ENCODE measurements around the gene TTC7B. TPM values are rescaled to one million over a fixed set of nuclear protein-coding genes. Genes with fewer than 3 reads are reported as not detected.

TTC7B gene
- total RNA-seq, 2 donors from 2014 or later: 25.0 to 40.7 TPM

DNA sequence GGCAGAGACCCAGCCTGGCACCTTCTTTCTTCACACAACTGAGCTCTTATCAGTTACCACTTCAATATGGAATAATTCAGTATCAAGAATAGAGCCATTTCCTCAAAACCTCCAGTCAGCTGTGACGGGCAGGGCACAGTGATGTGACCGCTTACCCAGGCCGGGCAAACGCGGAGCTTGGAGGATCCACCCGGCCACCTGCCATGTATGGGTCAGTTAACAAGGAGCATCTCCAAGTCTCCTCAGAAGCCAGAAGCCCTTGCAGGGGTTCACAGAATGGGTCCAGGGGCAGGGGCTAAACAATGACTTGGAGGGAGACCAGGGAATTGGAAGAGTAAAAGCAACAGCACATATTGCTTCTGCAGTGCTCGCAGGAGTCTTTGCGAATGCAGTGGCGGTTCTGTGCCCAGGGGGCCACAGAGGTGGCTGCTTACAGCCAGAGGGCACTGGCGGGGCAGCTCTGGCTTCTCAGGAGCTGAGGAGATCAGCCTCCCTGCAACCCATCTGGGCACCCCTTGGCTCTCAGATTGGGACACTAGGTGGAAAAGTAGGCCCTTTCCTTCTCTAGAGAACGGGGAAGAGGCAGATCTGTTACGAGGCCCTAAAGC is 257.1 kb downstream of the TTC7B start:
- no peak overlapping the region for H3K27ac ChIP-seq
- no peaks in the 10 kb centered on the region for H3K4me1 ChIP-seq (replicated peaks)
- no peaks in the 10 kb centered on the region for H3K9me3 ChIP-seq
- intact Hi-C loops (cut with DNase I): no loop called here
- DNase-seq (ENCODE audit: low spot score): no peak
- no peak overlapping the region for H3K4me3 ChIP-seq
- H3K27me3 ChIP-seq (replicated peaks; ENCODE audit: insufficient read depth): no peaks in the 10 kb centered on the region
- H3K36me3 ChIP-seq: no peaks in the 10 kb centered on the region
- WGBS: 97% methylated on average over 12 of the region's 12 CpGs
- TF ChIP-seq POLR2AphosphoS5 (IDR thresholded peaks at IDR 0.05): no peak
- no peak for TF ChIP-seq POLR2A (IDR thresholded peaks at IDR 0.05)
- TF ChIP-seq, protein P1, sequence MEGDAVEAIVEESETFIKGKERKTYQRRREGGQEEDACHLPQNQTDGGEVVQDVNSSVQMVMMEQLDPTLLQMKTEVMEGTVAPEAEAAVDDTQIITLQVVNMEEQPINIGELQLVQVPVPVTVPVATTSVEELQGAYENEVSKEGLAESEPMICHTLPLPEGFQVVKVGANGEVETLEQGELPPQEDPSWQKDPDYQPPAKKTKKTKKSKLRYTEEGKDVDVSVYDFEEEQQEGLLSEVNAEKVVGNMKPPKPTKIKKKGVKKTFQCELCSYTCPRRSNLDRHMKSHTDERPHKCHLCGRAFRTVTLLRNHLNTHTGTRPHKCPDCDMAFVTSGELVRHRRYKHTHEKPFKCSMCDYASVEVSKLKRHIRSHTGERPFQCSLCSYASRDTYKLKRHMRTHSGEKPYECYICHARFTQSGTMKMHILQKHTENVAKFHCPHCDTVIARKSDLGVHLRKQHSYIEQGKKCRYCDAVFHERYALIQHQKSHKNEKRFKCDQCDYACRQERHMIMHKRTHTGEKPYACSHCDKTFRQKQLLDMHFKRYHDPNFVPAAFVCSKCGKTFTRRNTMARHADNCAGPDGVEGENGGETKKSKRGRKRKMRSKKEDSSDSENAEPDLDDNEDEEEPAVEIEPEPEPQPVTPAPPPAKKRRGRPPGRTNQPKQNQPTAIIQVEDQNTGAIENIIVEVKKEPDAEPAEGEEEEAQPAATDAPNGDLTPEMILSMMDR (IDR thresholded peaks at IDR 0.05): no peak

DNA sequence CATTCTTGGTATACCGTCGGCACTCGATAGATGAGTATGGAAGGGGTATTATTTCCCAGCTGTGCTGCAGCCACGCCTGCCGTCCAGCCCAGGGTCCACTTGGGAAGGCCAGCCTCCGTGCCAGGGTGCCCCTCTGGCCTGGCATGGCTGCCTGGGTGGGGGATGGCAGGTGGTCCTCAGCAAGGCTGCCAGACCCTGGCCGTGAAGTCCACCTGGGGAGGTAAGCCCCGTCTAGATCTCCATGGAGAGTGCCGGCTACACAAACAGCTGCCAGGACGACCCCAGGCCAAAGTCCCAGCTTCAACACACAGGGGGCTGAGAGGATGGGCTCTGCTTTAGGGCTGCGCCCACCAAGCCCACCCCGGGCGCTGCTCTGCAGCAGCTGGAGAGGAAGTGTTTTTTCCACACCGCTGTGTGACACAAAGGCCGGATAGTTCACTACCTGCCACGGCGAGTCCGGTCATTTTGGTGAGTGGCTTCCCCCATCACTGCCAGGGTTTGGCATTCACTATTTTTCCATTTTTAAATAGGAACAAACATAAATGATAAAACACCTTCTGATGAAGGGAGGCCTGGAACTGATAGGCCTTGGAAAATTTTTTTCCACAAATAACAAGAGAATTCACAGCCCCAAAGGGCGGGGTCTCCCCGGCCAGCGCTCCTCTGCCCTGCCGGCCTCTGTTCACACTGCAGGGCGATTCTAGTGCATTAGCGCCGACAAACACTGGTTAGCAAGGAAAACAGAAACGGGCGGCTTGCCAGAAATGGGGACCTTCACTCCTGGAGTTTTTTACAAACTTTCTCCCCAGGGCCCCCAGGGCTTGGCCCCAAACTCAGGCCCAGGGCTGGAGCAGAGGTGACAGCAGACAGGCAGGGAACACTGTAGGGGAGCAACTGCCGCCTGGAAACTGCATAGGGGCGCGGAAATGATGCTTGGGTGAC is 257.9 kb downstream of the TTC7B start:
- Histone ChIP-seq H3K9me3 (no peaks in the 10 kb centered on the region), H3K4me1 (replicated peaks) (peaks cover 3% of the 10 kb centered on the region), H3K36me3 (no peaks in the 10 kb centered on the region), H3K27ac (no peak overlapping the region), H3K27me3 (replicated peaks; ENCODE audit: insufficient read depth) (no peaks in the 10 kb centered on the region), H3K4me3 (no peak overlapping the region)
- no peak for DNase-seq (ENCODE audit: low spot score)
- 91% methylated on average over 30 of the region's 30 CpGs for WGBS
- intact Hi-C loops (cut with DNase I): no loop called here
- no peak for TF ChIP-seq POLR2A (IDR thresholded peaks at IDR 0.05)
- TF ChIP-seq POLR2AphosphoS5 (IDR thresholded peaks at IDR 0.05): no peak
- TF ChIP-seq, protein P1 (IDR thresholded peaks at IDR 0.05): no peak

DNA sequence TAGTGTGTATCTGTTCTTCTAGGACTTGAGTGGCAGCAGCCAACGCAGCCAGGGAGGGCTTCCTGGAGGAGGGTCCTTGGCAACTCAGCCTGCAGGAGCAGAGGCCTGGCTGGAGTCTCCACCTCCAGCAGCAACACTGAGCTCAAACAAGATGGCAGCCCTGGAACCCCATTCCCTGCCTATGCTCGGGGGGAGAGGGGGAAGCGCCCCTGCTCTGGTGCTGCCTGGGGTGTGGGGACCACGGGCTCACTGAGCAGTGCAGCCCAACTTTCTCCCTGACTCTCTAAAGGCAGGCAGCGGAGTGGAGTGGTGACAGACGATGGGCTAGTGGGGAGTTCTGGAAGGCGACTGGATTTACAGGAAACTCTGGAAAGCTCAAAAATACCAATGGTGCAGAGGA is 258.7 kb downstream of the TTC7B start:
- WGBS: 93% methylated on average over 7 of the region's 7 CpGs
- Histone ChIP-seq H3K4me1 (replicated peaks) (peaks cover 3% of the 10 kb centered on the region), H3K27me3 (replicated peaks; ENCODE audit: insufficient read depth) (no peaks in the 10 kb centered on the region), H3K9me3 (no peaks in the 10 kb centered on the region), H3K4me3 (no peak overlapping the region), H3K27ac (no peak overlapping the region), H3K36me3 (no peaks in the 10 kb centered on the region)
- TF ChIP-seq POLR2A (IDR thresholded peaks at IDR 0.05) (no peak), POLR2AphosphoS5 (IDR thresholded peaks at IDR 0.05) (no peak)
- TF ChIP-seq, protein P1 (IDR thresholded peaks at IDR 0.05): no peak
- intact Hi-C loops (cut with DNase I): no loop called here
- no peak for DNase-seq (ENCODE audit: low spot score)

DNA sequence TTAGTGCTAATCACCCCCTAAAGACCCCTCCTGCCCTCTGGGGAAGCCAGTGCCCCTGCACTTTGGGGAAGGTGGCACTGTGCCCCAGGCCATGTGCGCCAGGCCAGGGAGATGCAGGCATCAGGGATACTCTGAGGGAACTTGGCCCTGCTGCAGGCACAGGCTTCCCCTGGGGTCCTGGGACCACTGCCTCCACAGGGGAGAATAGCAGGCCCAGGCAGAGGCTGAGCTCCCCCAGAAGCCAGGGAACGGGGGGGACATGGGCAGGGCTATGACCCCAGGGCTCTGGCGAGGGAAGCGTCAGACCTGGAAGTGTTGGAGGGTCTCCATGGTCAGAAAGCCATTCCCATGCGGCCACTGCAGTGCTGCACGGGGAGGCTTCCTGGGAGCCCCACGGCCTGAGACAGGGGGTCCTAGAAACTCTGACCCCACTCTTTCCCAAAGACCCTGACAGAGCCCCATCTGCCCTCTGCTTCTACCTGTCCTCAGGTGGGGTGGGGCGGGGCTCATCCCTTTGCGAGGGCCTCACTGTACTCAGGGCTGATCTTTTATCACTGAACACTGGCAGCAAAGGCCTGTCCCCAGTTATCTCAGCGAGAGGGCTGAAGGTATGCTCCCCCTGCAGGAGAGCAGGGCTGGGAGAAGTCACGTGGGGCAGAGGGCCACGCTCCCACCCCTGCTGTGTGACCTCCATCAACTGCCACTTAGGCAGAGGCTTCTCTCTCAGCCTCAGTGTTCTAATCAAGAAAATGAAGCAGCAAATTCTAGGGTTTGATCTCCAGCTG is 259.4 kb downstream of the TTC7B start:
- TF ChIP-seq, protein P1 (IDR thresholded peaks at IDR 0.05): no peak
- TF ChIP-seq POLR2A (IDR thresholded peaks at IDR 0.05) (no peak), POLR2AphosphoS5 (IDR thresholded peaks at IDR 0.05) (no peak)
- H3K9me3 ChIP-seq: no peaks in the 10 kb centered on the region
- H3K4me3 ChIP-seq: no peak overlapping the region
- 89% methylated on average over 12 of the region's 12 CpGs for WGBS
- H3K4me1 ChIP-seq (replicated peaks): peaks cover 3% of the 10 kb centered on the region
- intact Hi-C loops (cut with DNase I): no loop called here
- no peak for DNase-seq (ENCODE audit: low spot score)
- H3K27me3 ChIP-seq (replicated peaks; ENCODE audit: insufficient read depth): no peaks in the 10 kb centered on the region
- no peaks in the 10 kb centered on the region for H3K36me3 ChIP-seq
- no peak overlapping the region for H3K27ac ChIP-seq

All from prostate gland (tissue), 2 donors.